K562 (cell line): ENCODE data around the gene AFF1. TPM values are rescaled to one million over a fixed set of nuclear protein-coding genes. Genes with fewer than 3 reads are reported as not detected.

ENCODE experiments used
- BRD9 ChIP-seq: fragments of 450-650 bp; IDR thresholded peaks from 2 replicates; pipeline ENCODE4 v1.6.1; 2018; ENCODE audit warnings: low read depth; ENCODE audit not compliant: partially characterized antibody
- ETV5 ChIP-seq: sonication (generic); formaldehyde crosslinking; IDR thresholded peaks from 2 replicates; pipeline ENCODE4 v1.4.0; 2020; ENCODE audit warnings: low read depth, mild to moderate bottlenecking, missing genetic modification reagents
- FUS ChIP-seq: fragments of 200-400 bp; formaldehyde crosslinking; optimal IDR thresholded peaks from 2 replicates; pipeline ENCODE3; 2017; ENCODE audit warnings: low read depth, low read length
- HOMEZ ChIP-seq: fragments of 250-450 bp; sonication (Bioruptor Pico); IDR thresholded peaks from 2 replicates; pipeline ENCODE4 v1.4.0; 2020; ENCODE audit warnings: mild to moderate bottlenecking, moderate library complexity
- JUND ChIP-seq, 2 experiments: IDR thresholded peaks; 2 replicates in 1 of 2; 3 replicates in 1 of 2; pipeline ENCODE4 v1.6.1; 2011; ENCODE audit warnings: borderline replicate concordance in 2 of 2, low read depth in 2 of 2, low read length in 2 of 2, improper control_type of control experiment in 1 of 2, missing biosample characterization in 1 of 2, missing genetic modification characterization in 1 of 2, missing genetic modification reagents in 1 of 2
- KDM5B ChIP-seq: fragments of 200-600 bp; sonication (generic); IDR thresholded peaks from 2 replicates; pipeline ENCODE4 v1.6.1; 2012; ENCODE audit warnings: low read depth, mild to moderate bottlenecking, moderate library complexity, low read length, control low read depth, inconsistent platforms; ENCODE audit not compliant: insufficient replicate concordance
- KLF1 ChIP-seq: fragments of 450-650 bp; IDR thresholded peaks from 2 replicates; pipeline ENCODE4 v1.6.1; 2016; ENCODE audit warnings: missing genetic modification characterization, missing compliant biosample characterization
- NFRKB ChIP-seq: fragments of 450-650 bp; IDR thresholded peaks from 2 replicates; pipeline ENCODE4 v1.6.1; 2016; ENCODE audit warnings: low read depth
- NRF1 ChIP-seq, 2 experiments: fragments of 450-650 bp; IDR thresholded peaks in 1 of 2; conservative IDR thresholded peaks in 1 of 2; 2 replicates each; pipeline ENCODE4 v1.6.1; 2014; ENCODE audit warnings: mild to moderate bottlenecking in 2 of 2
- RBM15 ChIP-seq: fragments of 200-400 bp; formaldehyde crosslinking; IDR thresholded peaks from 2 replicates; pipeline ENCODE4 v1.6.1; 2018; ENCODE audit warnings: mild to moderate bottlenecking, low read length, moderate library complexity; ENCODE audit not compliant: insufficient read depth
- SFPQ ChIP-seq: fragments of 200-400 bp; formaldehyde crosslinking; IDR thresholded peaks from 2 replicates; pipeline ENCODE4 v1.6.1; 2017; ENCODE audit warnings: mild to moderate bottlenecking, low read depth, low read length, moderate library complexity
- SIX5 ChIP-seq, 2 experiments: IDR thresholded peaks; 2 replicates each; pipeline ENCODE4 v1.6.1; 2011; ENCODE audit warnings: low read length in 2 of 2, borderline replicate concordance in 1 of 2, low read depth in 1 of 2, mild to moderate bottlenecking in 1 of 2, moderate library complexity in 1 of 2; ENCODE audit not compliant: insufficient read depth in 1 of 2
- SREBF1 ChIP-seq: fragments of 150-350 bp; IDR thresholded peaks from 2 replicates; pipeline ENCODE4 v1.6.1; 2014; ENCODE audit warnings: antibody characterized with exemption, low read depth, low read length, borderline replicate concordance
- TSHZ1 ChIP-seq: fragments of 250-450 bp; sonication (Bioruptor Pico); IDR thresholded peaks from 2 replicates; pipeline ENCODE4 v1.4.0; 2020; ENCODE audit warnings: mild to moderate bottlenecking, moderate library complexity
- ZBTB34 ChIP-seq: fragments of 250-450 bp; sonication (Bioruptor Pico); IDR thresholded peaks from 2 replicates; pipeline ENCODE4 v1.8.0; 2021; ENCODE audit warnings: mild to moderate bottlenecking, moderate library complexity
- ZBTB8A ChIP-seq: fragments of 450-650 bp; IDR thresholded peaks from 2 replicates; pipeline ENCODE4 v1.6.1; 2018; ENCODE audit warnings: mild to moderate bottlenecking, moderate library complexity; ENCODE audit not compliant: partially characterized antibody
- ZNF212 ChIP-seq: fragments of 450-650 bp; formaldehyde crosslinking; IDR thresholded peaks from 2 replicates; pipeline ENCODE4 v1.4.0; 2020; ENCODE audit warnings: mild to moderate bottlenecking
- ZNF274 ChIP-seq: IDR thresholded peaks from 2 replicates; pipeline ENCODE4 v1.6.1; 2011; ENCODE audit warnings: low read depth, mild to moderate bottlenecking, low read length, moderate library complexity, borderline replicate concordance
- ZNF668 ChIP-seq: fragments of 250-450 bp; sonication (Bioruptor Pico); IDR thresholded peaks from 2 replicates; pipeline ENCODE4 v1.8.0; 2022; ENCODE audit warnings: mild to moderate bottlenecking, inconsistent platforms
- ZNF79 ChIP-seq: fragments of 250-450 bp; sonication (Bioruptor Pico); IDR thresholded peaks from 2 replicates; pipeline ENCODE4 v1.4.0; 2020; ENCODE audit warnings: low read depth, mild to moderate bottlenecking, moderate library complexity
- polyA plus RNA-seq, 8 experiments: library from polyadenylated mRNA; depleted of rRNA in 4 of 8; stranded (reverse) in 5 of 8; unstranded in 3 of 8; fragments of >200 nt; fragmentation: Nextera tagmentation in 2 of 8; fragmentation: Illumina TruSeq in 1 of 8; extraction: Ambion mirVana in 2 of 8; extraction: Trizol in 1 of 8; gene quantifications; 2 replicates each; pipeline versions ENCODE4 v1.2.1 to v1.2.3, GENCODE V29; 2011 to 2014; ENCODE audit warnings: inconsistent platforms in 1 of 8, missing spikeins in 1 of 8
- total RNA-seq, 7 experiments: library from RNA; depleted of rRNA in 6 of 7; stranded (reverse); fragments of >200 nt in 6 of 7; fragmentation: Illumina TruSeq in 2 of 7; extraction: Trizol in 2 of 7; gene quantifications; 2 replicates each; pipeline versions ENCODE4 v1.2.1 to v1.2.3, GENCODE V29; 2011 to 2021; ENCODE audit warnings: low replicate concordance in 1 of 7

Gene AFF1
- total and polyA plus RNA-seq, 9 of the 15 experiments (the other 6 are each of a cell fraction or from before 2014, with no cell fraction given) = 4.1 to 47.5 (median 17.2) TPM

- no peak for TF ChIP-seq FUS
- TF ChIP-seq SIX5 (IDR thresholded peaks at IDR 0.05; ENCODE audit: borderline replicate concordance in 1 of 2, insufficient read depth in 1 of 2, low read depth in 1 of 2, low read length in 2 of 2) = no peak
- TF ChIP-seq TSHZ1 = no peak
- no peak for TF ChIP-seq KLF1
- TF ChIP-seq ZNF274 = 0 out of 2 replicates have a peak, but pooled peaks have one; percentile 12
- no peak for TF ChIP-seq HOMEZ
- TF ChIP-seq ETV5 = no peak
- TF ChIP-seq SREBF1 = no peak
- no peak for TF ChIP-seq ZNF79 (CRISPR knock-in tag)
- no peak for TF ChIP-seq ZBTB34 (CRISPR knock-in tag)
- no peak for TF ChIP-seq ZBTB8A
- no peak for TF ChIP-seq NRF1 (conservative IDR thresholded peaks at IDR 0.05 in 1 of 2, IDR thresholded peaks at IDR 0.05 in 1 of 2)
- TF ChIP-seq BRD9 = no peak
- no peak for TF ChIP-seq RBM15
- no peak for TF ChIP-seq ZNF668 (CRISPR knock-in tag)
- no peak for TF ChIP-seq NFRKB
- TF ChIP-seq KDM5B = no peak
- TF ChIP-seq JUND (IDR thresholded peaks at IDR 0.05; ENCODE audit: borderline replicate concordance, low read depth, low read length) = peak; percentile 9; the same call in 1 of the 2 replicates
- no peak for TF ChIP-seq JUND (tag; IDR thresholded peaks at IDR 0.05; ENCODE audit: borderline replicate concordance, low read depth, low read length)
- TF ChIP-seq SFPQ = no peak
- TF ChIP-seq ZNF212 (CRISPR knock-in tag) = no peak
These were observed 57.2 kb downstream of the AFF1 start (continued) for GRCh38 chr4:86991994-86992393.
